Measurements from ENCODE around the gene AGXT. TPM values are rescaled to one million over a fixed set of nuclear protein-coding genes. Genes with fewer than 3 reads are reported as not detected.

The AGXT gene
- total and polyA plus RNA-seq, 9 donors = 0.13 to 0.30 (median 0.19) TPM; not detected in 6

GRCh38 chr2:240869956-240870875 is 1.6 kb downstream of the AGXT start:
- peaks cover 5% of the 10 kb centered on the region for H3K4me1 ChIP-seq (ENCODE audit: control insufficient read depth, insufficient read depth, low read length)
- H3K36me3 ChIP-seq (ENCODE audit: control insufficient read depth, insufficient read depth, low read length) = no peaks in the 10 kb centered on the region
- no peaks in the 10 kb centered on the region for H3K9me3 ChIP-seq (replicated peaks; ENCODE audit: control insufficient read depth, low read depth, low read length)
- H3K4me3 ChIP-seq (ENCODE audit: low read length) = no peak overlapping the region
- WGBS (ENCODE audit: insufficient coverage) = 78% methylated on average over 12 of the region's 15 CpGs
- H3K27me3 ChIP-seq (ENCODE audit: control insufficient read depth, insufficient read depth, low read length) = no peaks in the 10 kb centered on the region
- no peak for DNase-seq
- no peak overlapping the region for H3K27ac ChIP-seq (ENCODE audit: low read length)

DNA sequence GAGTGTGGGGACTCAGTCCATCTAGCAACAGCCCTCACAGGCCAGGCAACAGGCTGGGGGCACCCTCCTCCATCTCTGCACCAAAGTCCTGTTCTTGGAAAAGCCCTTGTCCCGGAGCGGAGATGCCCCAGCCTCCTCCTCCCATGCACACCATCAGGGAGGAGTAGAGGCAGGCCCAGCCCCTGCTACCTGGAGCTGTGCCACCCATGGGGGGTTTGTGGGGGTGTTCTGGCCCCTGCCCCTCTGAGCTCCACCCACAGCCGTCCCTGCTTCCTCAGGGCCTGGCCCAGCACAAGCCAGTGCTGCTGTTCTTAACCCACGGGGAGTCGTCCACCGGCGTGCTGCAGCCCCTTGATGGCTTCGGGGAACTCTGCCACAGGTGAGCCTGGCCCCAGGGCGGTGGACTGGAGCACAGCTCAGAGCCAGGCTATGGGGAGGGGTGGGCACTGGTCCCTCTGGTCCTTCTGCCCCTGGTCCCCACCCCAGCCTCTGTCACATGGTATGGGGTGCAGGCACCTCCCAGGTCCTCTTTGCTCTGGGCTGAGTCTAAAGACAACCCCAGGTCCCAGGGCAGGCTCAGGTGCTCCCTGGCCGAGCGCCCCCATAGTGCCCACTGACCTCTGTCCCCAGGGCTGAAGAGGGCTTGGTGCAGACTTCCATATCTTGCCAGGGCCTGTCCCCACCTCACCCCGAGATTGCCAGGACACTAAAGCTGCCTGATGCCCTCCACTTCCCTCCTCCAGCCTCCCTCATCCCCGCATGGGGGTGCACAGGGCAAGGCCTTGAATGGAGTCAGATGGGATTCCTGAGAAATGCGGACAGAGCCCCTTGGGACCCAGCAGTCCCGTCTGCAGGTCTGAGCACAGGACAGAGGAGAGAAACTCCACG is 2.7 kb downstream of the AGXT start:
- Histone ChIP-seq H3K4me1 (ENCODE audit: control insufficient read depth, insufficient read depth, low read length) (peaks cover 5% of the 10 kb centered on the region), H3K36me3 (ENCODE audit: control insufficient read depth, insufficient read depth, low read length) (no peaks in the 10 kb centered on the region), H3K9me3 (replicated peaks; ENCODE audit: control insufficient read depth, low read depth, low read length) (no peaks in the 10 kb centered on the region), H3K4me3 (ENCODE audit: low read length) (no peak overlapping the region), H3K27ac (ENCODE audit: low read length) (no peak overlapping the region), H3K27me3 (ENCODE audit: control insufficient read depth, insufficient read depth, low read length) (no peaks in the 10 kb centered on the region)
- 69% methylated on average over 9 of the region's 16 CpGs for WGBS (ENCODE audit: insufficient coverage)
- no peak for DNase-seq

- Histone ChIP-seq H3K27ac (ENCODE audit: low read length) (no peak overlapping the region), H3K27me3 (ENCODE audit: control insufficient read depth, insufficient read depth, low read length) (no peaks in the 10 kb centered on the region), H3K4me3 (ENCODE audit: low read length) (no peak overlapping the region), H3K4me1 (ENCODE audit: control insufficient read depth, insufficient read depth, low read length) (peaks cover 5% of the 10 kb centered on the region), H3K9me3 (replicated peaks; ENCODE audit: control insufficient read depth, low read depth, low read length) (no peaks in the 10 kb centered on the region), H3K36me3 (ENCODE audit: control insufficient read depth, insufficient read depth, low read length) (no peaks in the 10 kb centered on the region)
- 81% methylated on average over 17 of the region's 17 CpGs for WGBS (ENCODE audit: insufficient coverage)
- DNase-seq = no peak
These were observed 3.9 kb downstream of the AGXT start for GRCh38 chr2:240872317-240873097.

- H3K4me1 ChIP-seq (ENCODE audit: control insufficient read depth, insufficient read depth, low read length) = peaks cover 5% of the 10 kb centered on the region
- H3K36me3 ChIP-seq (ENCODE audit: control insufficient read depth, insufficient read depth, low read length) = no peaks in the 10 kb centered on the region
- no peak overlapping the region for H3K27ac ChIP-seq (ENCODE audit: low read length)
- no peak for DNase-seq
- no peaks in the 10 kb centered on the region for H3K27me3 ChIP-seq (ENCODE audit: control insufficient read depth, insufficient read depth, low read length)
- WGBS (ENCODE audit: insufficient coverage) = 76% methylated on average over 17 of the region's 21 CpGs
- no peaks in the 10 kb centered on the region for H3K9me3 ChIP-seq (replicated peaks; ENCODE audit: control insufficient read depth, low read depth, low read length)
- H3K4me3 ChIP-seq (ENCODE audit: low read length) = no peak overlapping the region
These were observed 4.6 kb downstream of the AGXT start for GRCh38 chr2:240873098-240873788.

DNA sequence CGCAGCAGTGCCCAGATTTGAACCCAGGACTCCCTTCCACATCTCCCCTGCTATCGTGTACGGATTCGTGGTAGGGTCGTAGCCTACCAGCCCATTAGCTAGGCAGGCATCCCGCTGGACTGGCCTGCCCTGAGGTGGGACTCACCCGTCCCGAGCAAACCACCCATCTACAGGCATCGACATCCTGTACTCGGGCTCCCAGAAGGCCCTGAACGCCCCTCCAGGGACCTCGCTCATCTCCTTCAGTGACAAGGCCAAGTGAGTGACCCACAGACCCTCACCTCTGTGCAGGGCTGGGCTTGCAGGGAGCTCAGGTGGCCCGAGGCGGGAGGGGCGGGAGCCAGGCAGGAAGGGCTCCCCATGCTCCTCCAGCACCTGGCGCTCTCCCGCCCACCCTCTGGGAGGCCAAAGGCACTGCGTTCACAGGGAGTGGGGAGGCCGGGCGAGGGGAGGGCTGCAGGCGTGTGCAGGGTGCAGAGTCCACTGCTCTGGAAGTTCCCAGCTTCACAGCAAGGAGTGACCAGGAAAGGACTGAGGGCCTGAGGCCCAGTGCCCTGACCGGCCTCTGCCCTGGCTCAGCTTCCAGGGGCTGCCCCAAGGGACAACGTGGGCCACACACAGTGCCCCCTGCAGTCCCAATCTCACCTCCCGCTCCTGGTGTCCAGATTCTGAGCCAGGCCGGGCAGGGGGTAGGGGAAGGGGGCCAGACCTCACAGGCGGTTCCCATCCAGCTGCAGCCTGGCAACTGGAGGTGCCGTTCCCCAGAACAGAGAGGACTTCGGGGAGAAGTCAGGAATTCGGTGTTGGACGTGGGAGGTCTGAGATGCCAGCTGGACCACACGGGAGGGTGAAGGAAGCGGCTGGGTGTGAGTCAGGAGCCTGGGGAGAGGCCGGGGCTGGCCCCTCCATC is 5.4 kb downstream of the AGXT start:
- Histone ChIP-seq H3K9me3 (replicated peaks; ENCODE audit: control insufficient read depth, low read depth, low read length) (no peaks in the 10 kb centered on the region), H3K4me3 (ENCODE audit: low read length) (no peak overlapping the region), H3K27ac (ENCODE audit: low read length) (no peak overlapping the region), H3K36me3 (ENCODE audit: control insufficient read depth, insufficient read depth, low read length) (no peaks in the 10 kb centered on the region), H3K27me3 (ENCODE audit: control insufficient read depth, insufficient read depth, low read length) (no peaks in the 10 kb centered on the region), H3K4me1 (ENCODE audit: control insufficient read depth, insufficient read depth, low read length) (peaks cover 5% of the 10 kb centered on the region)
- 59% methylated on average over 28 of the region's 33 CpGs for WGBS (ENCODE audit: insufficient coverage)
- DNase-seq = no peak

DNA sequence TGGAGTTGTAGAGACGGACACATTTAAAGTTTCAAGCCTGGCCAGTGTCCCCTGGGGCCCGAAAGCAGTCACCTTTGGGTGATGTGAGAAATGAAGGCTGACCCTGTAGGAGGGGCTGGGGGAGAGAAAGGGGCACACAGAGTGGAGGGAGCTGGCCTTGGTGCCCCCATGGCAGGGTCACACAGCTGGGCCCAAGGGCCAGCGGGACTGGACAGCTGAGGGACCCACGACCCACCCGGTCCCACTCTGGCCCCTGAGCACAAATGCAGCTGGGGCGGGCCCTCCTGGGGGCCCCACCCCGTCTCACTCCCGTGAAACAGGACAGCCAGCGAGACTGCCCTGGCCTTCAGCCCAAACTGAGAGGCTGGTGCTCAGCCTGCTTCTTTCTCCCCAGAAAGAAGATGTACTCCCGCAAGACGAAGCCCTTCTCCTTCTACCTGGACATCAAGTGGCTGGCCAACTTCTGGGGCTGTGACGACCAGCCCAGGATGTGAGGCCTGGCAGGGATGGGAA is 6.1 kb downstream of the AGXT start:
- DNase-seq = no peak
- H3K36me3 ChIP-seq (ENCODE audit: control insufficient read depth, insufficient read depth, low read length) = no peaks in the 10 kb centered on the region
- 59% methylated on average over 9 of the region's 12 CpGs for WGBS (ENCODE audit: insufficient coverage)
- no peak overlapping the region for H3K27ac ChIP-seq (ENCODE audit: low read length)
- H3K27me3 ChIP-seq (ENCODE audit: control insufficient read depth, insufficient read depth, low read length) = no peaks in the 10 kb centered on the region
- H3K4me3 ChIP-seq (ENCODE audit: low read length) = no peak overlapping the region
- H3K9me3 ChIP-seq (replicated peaks; ENCODE audit: control insufficient read depth, low read depth, low read length) = no peaks in the 10 kb centered on the region
- H3K4me1 ChIP-seq (ENCODE audit: control insufficient read depth, insufficient read depth, low read length) = peaks cover 5% of the 10 kb centered on the region

DNA sequence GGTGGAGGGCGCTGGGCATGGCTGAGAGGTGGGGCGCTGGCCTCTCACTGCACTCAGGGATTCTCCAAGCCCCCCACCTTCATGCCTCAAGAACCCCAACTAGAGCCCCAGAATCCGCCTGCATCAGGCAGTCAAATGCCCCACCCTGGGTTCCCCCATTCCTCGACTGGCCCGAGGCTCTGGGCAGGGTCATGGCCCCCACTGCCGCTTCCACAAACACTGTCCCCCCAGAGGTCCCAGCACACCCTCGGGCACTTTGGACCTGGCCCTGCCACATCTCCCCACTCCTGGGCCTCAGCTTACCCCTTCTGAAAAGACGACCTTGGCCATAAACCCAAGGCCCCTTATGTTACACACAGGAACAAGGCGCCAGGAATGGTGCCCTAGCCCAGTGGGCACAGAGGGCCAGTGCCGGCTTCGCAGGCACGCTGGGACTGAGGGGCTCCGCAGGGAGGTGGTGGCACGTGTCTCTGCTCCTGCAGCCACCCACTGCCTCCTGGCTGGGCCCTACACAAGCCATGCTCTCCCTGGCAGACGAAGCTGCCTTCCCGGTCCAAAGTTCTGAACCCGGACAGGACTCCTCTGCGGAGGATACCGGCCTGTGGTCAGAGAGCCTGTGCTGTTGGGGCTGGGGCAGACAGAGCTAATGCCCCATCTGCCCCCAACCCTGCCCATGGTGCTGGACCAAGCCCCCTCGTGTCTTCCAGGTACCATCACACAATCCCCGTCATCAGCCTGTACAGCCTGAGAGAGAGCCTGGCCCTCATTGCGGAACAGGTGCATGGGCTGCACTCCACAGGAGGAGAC is 6.8 kb downstream of the AGXT start:
- Histone ChIP-seq H3K4me3 (ENCODE audit: low read length) (no peak overlapping the region), H3K27me3 (ENCODE audit: control insufficient read depth, insufficient read depth, low read length) (no peaks in the 10 kb centered on the region), H3K4me1 (ENCODE audit: control insufficient read depth, insufficient read depth, low read length) (peaks cover 5% of the 10 kb centered on the region), H3K36me3 (ENCODE audit: control insufficient read depth, insufficient read depth, low read length) (no peaks in the 10 kb centered on the region), H3K27ac (ENCODE audit: low read length) (no peak overlapping the region), H3K9me3 (replicated peaks; ENCODE audit: control insufficient read depth, low read depth, low read length) (no peaks in the 10 kb centered on the region)
- 91% methylated on average over 17 of the region's 22 CpGs for WGBS (ENCODE audit: insufficient coverage)
- DNase-seq = no peak

GRCh38 chr2:240876035-240876474 is 7.4 kb downstream of the AGXT start:
- Histone ChIP-seq H3K9me3 (replicated peaks; ENCODE audit: control insufficient read depth, low read depth, low read length) (no peaks in the 10 kb centered on the region), H3K36me3 (ENCODE audit: control insufficient read depth, insufficient read depth, low read length) (no peaks in the 10 kb centered on the region), H3K27me3 (ENCODE audit: control insufficient read depth, insufficient read depth, low read length) (no peaks in the 10 kb centered on the region), H3K4me3 (ENCODE audit: low read length) (no peak overlapping the region), H3K4me1 (ENCODE audit: control insufficient read depth, insufficient read depth, low read length) (peaks cover 5% of the 10 kb centered on the region), H3K27ac (ENCODE audit: low read length) (no peak overlapping the region)
- WGBS (ENCODE audit: insufficient coverage) = 54% methylated on average over 5 of the region's 7 CpGs
- no peak for DNase-seq
